Ovary (tissue), 3 donors: ENCODE measurements around the gene ATP6V1B1.

Experiments
- POLR2A ChIP-seq: fragments of 450-650 bp; IDR thresholded peaks from one replicate; pipeline ENCODE4 v1.6.1; 2017; ENCODE audit warnings: antibody characterized with exemption, mild to moderate bottlenecking, moderate library complexity
- TF ChIP-seq, protein P1 (sequence below), 3 donors: fragments of 450-650 bp in 2 of 3; fragments of 200-600 bp in 1 of 3; IDR thresholded peaks; one replicate each; pipeline versions ENCODE4 v1.5.1 to v1.8.0; 2016 to 2022; ENCODE audit warnings: antibody characterized with exemption in 3 of 3, mild to moderate bottlenecking in 1 of 3
- donor health status: DM: no; HTN: no; CAD: no.

DNA sequence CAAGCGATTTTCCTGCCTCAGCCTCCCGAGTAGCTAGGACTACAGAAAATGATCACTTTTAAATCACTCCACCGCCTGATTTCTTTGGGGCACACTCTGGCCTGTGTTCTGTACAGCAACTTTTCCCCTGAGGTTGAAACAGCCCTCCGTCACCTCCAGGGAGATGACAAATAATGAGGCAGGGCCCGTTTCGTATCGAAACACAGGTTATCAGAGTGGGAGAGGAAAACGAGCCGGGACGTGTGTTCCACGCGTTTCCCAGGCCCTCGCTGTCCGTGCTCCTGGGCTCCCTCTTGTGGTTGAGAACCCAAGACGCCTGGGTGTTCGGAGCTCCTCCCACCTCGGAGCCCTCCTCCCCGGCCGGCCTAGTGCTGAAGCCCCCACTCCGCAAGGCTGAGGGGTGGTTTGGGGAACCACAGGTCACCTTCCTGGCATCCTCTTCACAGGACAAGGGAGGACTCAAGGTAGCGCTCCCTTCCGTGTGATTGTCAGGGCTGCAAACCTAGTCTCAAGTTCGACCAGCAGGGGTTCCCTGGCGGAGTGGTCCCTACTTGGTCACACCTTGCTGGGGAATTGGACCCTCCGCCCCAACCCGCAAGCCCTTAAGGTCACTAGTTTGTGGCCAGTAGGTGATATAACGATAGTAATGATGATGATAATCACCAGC, 12.8 kb downstream of the ATP6V1B1 start:
- TF ChIP-seq, protein P1, sequence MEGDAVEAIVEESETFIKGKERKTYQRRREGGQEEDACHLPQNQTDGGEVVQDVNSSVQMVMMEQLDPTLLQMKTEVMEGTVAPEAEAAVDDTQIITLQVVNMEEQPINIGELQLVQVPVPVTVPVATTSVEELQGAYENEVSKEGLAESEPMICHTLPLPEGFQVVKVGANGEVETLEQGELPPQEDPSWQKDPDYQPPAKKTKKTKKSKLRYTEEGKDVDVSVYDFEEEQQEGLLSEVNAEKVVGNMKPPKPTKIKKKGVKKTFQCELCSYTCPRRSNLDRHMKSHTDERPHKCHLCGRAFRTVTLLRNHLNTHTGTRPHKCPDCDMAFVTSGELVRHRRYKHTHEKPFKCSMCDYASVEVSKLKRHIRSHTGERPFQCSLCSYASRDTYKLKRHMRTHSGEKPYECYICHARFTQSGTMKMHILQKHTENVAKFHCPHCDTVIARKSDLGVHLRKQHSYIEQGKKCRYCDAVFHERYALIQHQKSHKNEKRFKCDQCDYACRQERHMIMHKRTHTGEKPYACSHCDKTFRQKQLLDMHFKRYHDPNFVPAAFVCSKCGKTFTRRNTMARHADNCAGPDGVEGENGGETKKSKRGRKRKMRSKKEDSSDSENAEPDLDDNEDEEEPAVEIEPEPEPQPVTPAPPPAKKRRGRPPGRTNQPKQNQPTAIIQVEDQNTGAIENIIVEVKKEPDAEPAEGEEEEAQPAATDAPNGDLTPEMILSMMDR (IDR thresholded peaks at IDR 0.05), result peak; percentile 63 to 73 (median 70)
- TF ChIP-seq POLR2A, result no peak
